Diencephalon (tissue), 1 donor: Measurements from ENCODE around the gene PACRG. TPM values are rescaled to one million over a fixed set of nuclear protein-coding genes. Genes with fewer than 3 reads are reported as not detected.

Source experiments
- small RNA-seq: library from RNA; depleted of rRNA; stranded (forward); fragments of <200 nt; gene quantifications from one replicate; pipeline ENCODE3, GENCODE V24; 2014
- total RNA-seq: library from RNA; depleted of rRNA; stranded (reverse); fragments of >200 nt; gene quantifications from one replicate; pipeline ENCODE4 v1.2.3, GENCODE V29; 2014

The PACRG gene
- total RNA-seq, result 24.0 TPM

GRCh38 chr6:162727322-162728182, at the start of gene PACRG, which contains the start of gene PRKN:
Gene PACRG (plus strand): TSS chr6:162727974.
Gene PRKN (minus strand): TSS chr6:162727766.

Small RNA genes within 50 kb of the gene (small RNA-seq; reads per million reads assigned to genes)
- gene AL031121.1, result not detected
- gene AL590286.1, result not detected

Other genes starting within 250 kb of the PACRG start
- 10.8 TPM for gene PRKN, start 208 bp upstream of the PACRG start, total RNA-seq